Measurements from ENCODE around the gene RNFT2. TPM values are rescaled to one million over a fixed set of nuclear protein-coding genes. Genes with fewer than 3 reads are reported as not detected.
A peak's percentile ranks its signal among the peaks of the same experiment; 100 is the strongest.
"Not testable (repeated sequence)": the region's sequence is repeated elsewhere in the genome, so short reads cannot be mapped to it uniquely, and the experiment has no call there.

Gene RNFT2
- total RNA-seq, 1 donor from 2014 or later: 1.9 TPM

GRCh38 chr12:116742787-116743186, 4.7 kb downstream of the RNFT2 start:
- not testable (repeated sequence) for DNase-seq (ENCODE audit: low read depth in 2 of 2)

- no peak for DNase-seq (ENCODE audit: low read depth in 2 of 2)
These were observed 6.7 kb downstream of the RNFT2 start for GRCh38 chr12:116744766-116745165.

GRCh38 chr12:116745554-116745953, 7.4 kb downstream of the RNFT2 start:
- DNase-seq (ENCODE audit: low read depth in 2 of 2): no peak

- DNase-seq (ENCODE audit: low read depth in 2 of 2): no peak
These were observed 11.8 kb downstream of the RNFT2 start for GRCh38 chr12:116749884-116750283.

GRCh38 chr12:116750298-116750697, 12.2 kb downstream of the RNFT2 start:
- DNase-seq (ENCODE audit: low read depth in 2 of 2): no peak

GRCh38 chr12:116754097-116754496, 16.0 kb downstream of the RNFT2 start:
- DNase-seq (ENCODE audit: low read depth in 2 of 2): not testable (repeated sequence)

- not testable (repeated sequence) for DNase-seq (ENCODE audit: low read depth in 2 of 2)
These were observed 16.7 kb downstream of the RNFT2 start for GRCh38 chr12:116754783-116755182.

- DNase-seq (ENCODE audit: low read depth in 2 of 2): peak; percentile 32 to 52
These were observed 21.9 kb downstream of the RNFT2 start for GRCh38 chr12:116759783-116760621.

GRCh38 chr12:116760622-116761020, 22.5 kb downstream of the RNFT2 start:
- no peak for DNase-seq (ENCODE audit: low read depth in 2 of 2)

- DNase-seq (ENCODE audit: low read depth in 2 of 2): no peak
These were observed 23.4 kb downstream of the RNFT2 start for GRCh38 chr12:116761499-116761898.

GRCh38 chr12:116765271-116765670, 27.2 kb downstream of the RNFT2 start:
- no peak for DNase-seq (ENCODE audit: low read depth in 2 of 2)

- no peak for DNase-seq (ENCODE audit: low read depth in 2 of 2)
These were observed 28.2 kb downstream of the RNFT2 start for GRCh38 chr12:116766285-116766684.

- DNase-seq (ENCODE audit: low read depth in 2 of 2): no peak
These were observed 28.6 kb downstream of the RNFT2 start for GRCh38 chr12:116766746-116767145.

GRCh38 chr12:116771651-116772050, 33.5 kb downstream of the RNFT2 start:
- peak in 1 of 2 donors; percentile 39 for DNase-seq (ENCODE audit: low read depth in 2 of 2)

GRCh38 chr12:116773276-116773731, 35.2 kb downstream of the RNFT2 start:
- DNase-seq (ENCODE audit: low read depth in 2 of 2): peak in 1 of 2 donors; percentile 73

- DNase-seq (ENCODE audit: low read depth in 2 of 2): no peak
These were observed 35.9 kb downstream of the RNFT2 start for GRCh38 chr12:116774020-116774419.

GRCh38 chr12:116777245-116777644, 39.1 kb downstream of the RNFT2 start:
- DNase-seq (ENCODE audit: low read depth in 2 of 2): no peak

GRCh38 chr12:116779597-116779996, 41.5 kb downstream of the RNFT2 start:
- DNase-seq (ENCODE audit: low read depth in 2 of 2): no peak

- DNase-seq (ENCODE audit: low read depth in 2 of 2): no peak
These were observed 42.8 kb downstream of the RNFT2 start for GRCh38 chr12:116780942-116781341.

- no peak for DNase-seq (ENCODE audit: low read depth in 2 of 2)
These were observed 45.6 kb downstream of the RNFT2 start for GRCh38 chr12:116783525-116784237.

GRCh38 chr12:116784238-116784612, 46.1 kb downstream of the RNFT2 start:
- no peak for DNase-seq (ENCODE audit: low read depth in 2 of 2)

GRCh38 chr12:116789562-116789961, 51.4 kb downstream of the RNFT2 start:
- not testable (repeated sequence) for DNase-seq (ENCODE audit: low read depth in 2 of 2)

GRCh38 chr12:116790066-116790465, 52.0 kb downstream of the RNFT2 start:
- DNase-seq (ENCODE audit: low read depth in 2 of 2): no peak
